Measurements from ENCODE around the gene ERFL. TPM values are rescaled to one million over a fixed set of nuclear protein-coding genes. Genes with fewer than 3 reads are reported as not detected.

Gene ERFL
- total and polyA plus RNA-seq, 2 of the 4 experiments (the other 2 are of a cell fraction) = not detected

- Histone ChIP-seq H2BK15ac (ENCODE audit: low read depth, low read length) (no peak overlapping the region), H3K9me3 (ENCODE audit: control insufficient read depth, insufficient read depth, low read length) (no peaks in the 10 kb centered on the region), H4K20me1 (ENCODE audit: insufficient read depth, low read length) (peaks cover 10% of the 10 kb centered on the region), H3K79me1 (ENCODE audit: low read depth in 1 of 2, low read length in 2 of 2) (no peaks in the 10 kb centered on the region), H3K4me2 (ENCODE audit: low read depth, low read length) (no peak overlapping the region), H4K8ac (ENCODE audit: low read depth in 2 of 2, low read length in 2 of 2) (no peak overlapping the region), H3K18ac (ENCODE audit: low read depth, low read length) (no peak overlapping the region), H3K27ac (ENCODE audit: insufficient read depth, low read length) (no peak overlapping the region), H3K4ac (ENCODE audit: low read depth, low read length) (no peak overlapping the region), H3K4me1 (ENCODE audit: control insufficient read depth, insufficient read depth, low read length) (peaks cover 17% of the 10 kb centered on the region), H2AK9ac (replicated peaks; ENCODE audit: low read depth, low read length, poor library complexity) (peak overlapping the region; percentile 55), H2BK5ac (ENCODE audit: low read depth, low read length, poor library complexity, severe bottlenecking) (no peak overlapping the region), H3K14ac (replicated peaks; ENCODE audit: low read depth, low read length) (no peak overlapping the region), H2AFZ (replicated peaks; ENCODE audit: low read length, poor library complexity) (peak overlapping the region; percentile 62), H2AK5ac (ENCODE audit: low read depth, low read length) (no peak overlapping the region), H4K91ac (ENCODE audit: insufficient read depth, low read depth, low read length) (no peak overlapping the region), H3K56ac (ENCODE audit: extremely low read depth, insufficient read depth, low read length) (no peak overlapping the region), H2BK120ac (ENCODE audit: low read depth, low read length) (no peak overlapping the region), H3K36me3 (ENCODE audit: control insufficient read depth, insufficient read depth, low read length) (no peaks in the 10 kb centered on the region), H2BK20ac (ENCODE audit: low read depth, low read length) (no peak overlapping the region), H4K5ac (ENCODE audit: low read depth, low read length) (no peak overlapping the region), H3K27me3 (ENCODE audit: control insufficient read depth, insufficient read depth, low read length) (peaks cover 73% of the 10 kb centered on the region), H3K9me1 (ENCODE audit: insufficient read depth, low read length) (no peaks in the 10 kb centered on the region; the same call in 1 of the 2 replicates), H3K23ac (ENCODE audit: low read depth, low read length) (no peak overlapping the region), H3K4me3 (ENCODE audit: insufficient read depth, low read depth, low read length) (no peak overlapping the region), H3K9ac (ENCODE audit: low read depth, low read length) (no peak overlapping the region)
- no TSS peak for BruUV-seq (replicated peaks)
- DNase-seq (no peak), ATAC-seq (ENCODE audit: low read depth) (0 out of 2 replicates have a peak, but pooled peaks have one; percentile 9)
- in situ Hi-C loops (cut with MboI; ENCODE audit: low sequenced_read_pairs) (no loop called here), dilution Hi-C loops (cut with HindIII; ENCODE audit: low sequenced_read_pairs, unreplicated experiment) (no loop called here), intact Hi-C loops (cut with micrococcal nuclease) (loop anchor here (5.0 kb wide), 1 partner anchor 51 kb away; the partner anchor contains the start of gene ARHGEF1)
- TF ChIP-seq SMC3 (IDR thresholded peaks at IDR 0.05; ENCODE audit: low read depth, low read length) (no peak), MAFK (IDR thresholded peaks at IDR 0.05; ENCODE audit: low read depth, low read length) (no peak), NFE2L2 (IDR thresholded peaks at IDR 0.05; ENCODE audit: low read depth, low read length) (no peak), CHD1 (IDR thresholded peaks at IDR 0.05; ENCODE audit: low read depth, low read length) (no peak)
- 16% methylated on average over 8 of the region's 29 CpGs; no CpG with 5 or more reads in 1 of the 2 experiments for WGBS, 2 experiments (ENCODE audit: extremely low coverage in 2 of 2, insufficient read length in 1 of 2)
- POLR2A ChIA-PET (ENCODE audit: unreplicated experiment) = no interaction called here
- CTCF ChIA-PET = no interaction called here
Observed at GRCh38 chr19:41932720-41933332, 4.6 kb upstream of the ERFL start.

Data from IMR-90 (cell line).